Hair follicular keratinocyte (primary cell): ENCODE measurements around the gene RPGRIP1. TPM values are rescaled to one million over a fixed set of nuclear protein-coding genes. Genes with fewer than 3 reads are reported as not detected.

Source experiments
- total RNA-seq: library from RNA; depleted of rRNA; stranded (reverse); fragments of >200 nt; gene quantifications from 2 replicates; pipeline ENCODE4 v1.2.3, GENCODE V29; 2015

RPGRIP1 gene
- not detected in 2 replicates for total RNA-seq

GRCh38 chr14:21279783-21280182, at the start of gene RPGRIP1:
Gene RPGRIP1 (plus strand): TSS chr14:21280083. CDS start chr14:21287977, 7,894 bp downstream.

GRCh38 chr14:21269252-21270046, 10.4 kb upstream of the RPGRIP1 start, which contains the start of gene HNRNPC:
Gene HNRNPC (minus strand): TSS chr14:21269442. CDS start chr14:21234193, 35,249 bp downstream.

Other genes starting within 250 kb of the RPGRIP1 start
- not detected in 2 replicates for gene TPPP2, start 249.9 kb upstream of the RPGRIP1 start, total RNA-seq
- not detected in 2 replicates for gene RNASE13, start 245.3 kb upstream of the RPGRIP1 start, total RNA-seq
- 5.5 and 22.4 TPM in 2 replicates for gene RNASE7, start 237.7 kb upstream of the RPGRIP1 start, total RNA-seq
- not detected in 2 replicates for gene RNASE8, start 222.3 kb upstream of the RPGRIP1 start, total RNA-seq
- gene ARHGEF40, start 209.8 kb upstream of the RPGRIP1 start, total RNA-seq, result 6.4 and 13.7 TPM in 2 replicates
- 66.6 and 69.2 TPM in 2 replicates for gene ZNF219, start 181.4 kb upstream of the RPGRIP1 start, total RNA-seq
- gene TMEM253, start 179.0 kb upstream of the RPGRIP1 start, total RNA-seq, result 0.08 and 0.31 TPM in 2 replicates
- not detected in 2 replicates for gene OR5AU1, start 124.0 kb upstream of the RPGRIP1 start, total RNA-seq
- gene HNRNPC, start 10.6 kb upstream of the RPGRIP1 start, total RNA-seq, result 530 and 909 TPM in 2 replicates
- gene SUPT16H, start 103.9 kb downstream of the RPGRIP1 start, total RNA-seq, result 49.4 and 66.3 TPM in 2 replicates
- gene CHD8, start 176.0 kb downstream of the RPGRIP1 start, total RNA-seq, result 33.9 and 46.5 TPM in 2 replicates
- gene RAB2B, start 196.9 kb downstream of the RPGRIP1 start, total RNA-seq, result 6.7 and 11.1 TPM in 2 replicates
- gene TOX4, start 197.1 kb downstream of the RPGRIP1 start, total RNA-seq, result 17.8 and 24.3 TPM in 2 replicates
- gene METTL3, start 231.3 kb downstream of the RPGRIP1 start, total RNA-seq, result 29.0 and 41.7 TPM in 2 replicates
- gene SALL2, start 246.3 kb downstream of the RPGRIP1 start, total RNA-seq, result 1.2 and 3.2 TPM in 2 replicates